ENCODE results near the gene CASP8.

DNA sequence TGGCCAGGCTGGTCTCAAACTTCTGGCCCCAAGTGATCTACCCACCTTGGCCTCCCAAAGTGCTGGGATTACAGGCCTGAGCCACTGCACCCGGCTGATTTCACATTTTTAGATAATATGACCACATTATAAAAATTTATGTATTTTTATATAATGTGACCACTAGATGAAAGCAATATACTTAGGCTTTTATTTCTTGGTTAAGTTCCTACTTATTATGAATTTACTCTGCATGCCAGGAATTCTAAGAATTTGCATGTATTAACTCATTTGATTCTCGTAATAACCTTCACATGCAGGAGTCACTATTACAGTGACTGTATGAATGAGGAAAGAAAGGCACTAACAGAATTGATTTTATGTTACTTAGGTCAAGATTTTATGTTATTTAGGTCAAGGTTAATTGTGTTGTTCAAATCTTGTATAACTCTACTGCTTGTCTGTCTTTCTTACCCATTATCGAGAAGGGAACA, 25.6 kb upstream of the CASP8 start:
- no peak for TF ChIP-seq EZH2 (IDR thresholded peaks at IDR 0.05)
- no peak for TF ChIP-seq POLR2AphosphoS5 (IDR thresholded peaks at IDR 0.05; ENCODE audit: borderline replicate concordance, low read depth, low read length)

Measured in SK-N-MC (cell line).